ENCODE measurements around the gene GCNT2.
"Not testable (repeated sequence)": the region's sequence is repeated elsewhere in the genome, so short reads cannot be mapped to it uniquely, and the experiment has no call there.

The GCNT2 gene

GRCh38 chr6:10580570-10580969, 59.4 kb downstream of the GCNT2 start:
- DNase-seq (ENCODE audit: low read depth in 2 of 2), result no peak

GRCh38 chr6:10581402-10581801, 60.3 kb downstream of the GCNT2 start:
- not testable (repeated sequence) for DNase-seq (ENCODE audit: low read depth in 2 of 2)

- DNase-seq (ENCODE audit: low read depth in 2 of 2), result no peak
Observed at GRCh38 chr6:10582774-10583508, 61.8 kb downstream of the GCNT2 start.

GRCh38 chr6:10583509-10583901, 62.4 kb downstream of the GCNT2 start:
- no peak for DNase-seq (ENCODE audit: low read depth in 2 of 2)

GRCh38 chr6:10584607-10585006, 63.5 kb downstream of the GCNT2 start:
- DNase-seq (ENCODE audit: low read depth in 2 of 2), result no peak

GRCh38 chr6:10585209-10585845, 64.2 kb downstream of the GCNT2 start:
- no peak for DNase-seq (ENCODE audit: low read depth in 2 of 2)

GRCh38 chr6:10586302-10586701, 65.2 kb downstream of the GCNT2 start:
- DNase-seq (ENCODE audit: low read depth in 2 of 2), result no peak

- DNase-seq (ENCODE audit: low read depth in 2 of 2), result no peak
Observed at GRCh38 chr6:10587656-10588406, 66.7 kb downstream of the GCNT2 start.

GRCh38 chr6:10588562-10589428, 67.6 kb downstream of the GCNT2 start:
- no peak for DNase-seq (ENCODE audit: low read depth in 2 of 2)

- DNase-seq (ENCODE audit: low read depth in 2 of 2), result no peak
Observed at GRCh38 chr6:10589429-10589727, 68.2 kb downstream of the GCNT2 start.

- DNase-seq (ENCODE audit: low read depth in 2 of 2), result no peak
Observed at GRCh38 chr6:10589983-10590382, 68.8 kb downstream of the GCNT2 start.

GRCh38 chr6:10591422-10592160, 70.4 kb downstream of the GCNT2 start:
- no peak for DNase-seq (ENCODE audit: low read depth in 2 of 2)

- no peak for DNase-seq (ENCODE audit: low read depth in 2 of 2)
Observed at GRCh38 chr6:10595731-10596664, 74.8 kb downstream of the GCNT2 start.

GRCh38 chr6:10597499-10598001, 76.4 kb downstream of the GCNT2 start:
- DNase-seq (ENCODE audit: low read depth in 2 of 2), result no peak

- no peak for DNase-seq (ENCODE audit: low read depth in 2 of 2)
Observed at GRCh38 chr6:10598084-10598960, 77.2 kb downstream of the GCNT2 start.

- DNase-seq (ENCODE audit: low read depth in 2 of 2), result no peak
Observed at GRCh38 chr6:10599046-10599445, 77.9 kb downstream of the GCNT2 start.

- DNase-seq (ENCODE audit: low read depth in 2 of 2), result not testable (repeated sequence)
Observed at GRCh38 chr6:10600681-10601080, 79.5 kb downstream of the GCNT2 start.

GRCh38 chr6:10603219-10603618, 82.1 kb downstream of the GCNT2 start:
- no peak for DNase-seq (ENCODE audit: low read depth in 2 of 2)

- no peak for DNase-seq (ENCODE audit: low read depth in 2 of 2)
Observed at GRCh38 chr6:10609038-10609437, 87.9 kb downstream of the GCNT2 start.
